MCF 10A (cell line): ENCODE results near the gene RNF25. TPM values are rescaled to one million over a fixed set of nuclear protein-coding genes. Genes with fewer than 3 reads are reported as not detected.

Source experiments
- BruUV-seq: library from RNA; stranded (reverse); fragments of 400-500 nt; replicated peaks from 2 replicates; lab custom pipeline; 2021; lab: Mats Ljungman, UMichigan
- CTCF ChIA-PET: fragments of 300-600 bp; sonication (Branson Sonifier 250); formaldehyde crosslinking; extraction: SDS; loops from one replicate; lab custom pipeline; 2021; ENCODE audit warnings: antibody characterized with exemption, inconsistent platforms; lab: Yijun Ruan, JAX
- POLR2A ChIA-PET: fragments of 300-600, 350-650 bp; sonication (Branson Sonifier 250); formaldehyde crosslinking; extraction: SDS; loops from one replicate; lab custom pipeline; 2020; ENCODE audit warnings: antibody characterized with exemption, inconsistent platforms; lab: Yijun Ruan, JAX
- DNase-seq: peaks from one replicate; pipeline ENCODE4 v3.0.0-alpha.2; 2018; ENCODE audit not compliant: unreplicated experiment
- H3K27ac Mint-ChIP-seq: one replicate; pipeline ENCODE4 v1.8.0; 2022; ENCODE audit warnings: mild to moderate bottlenecking, low read depth, mixed read lengths; ENCODE audit not compliant: unreplicated experiment
- H3K27me3 Mint-ChIP-seq: one replicate; pipeline ENCODE4 v1.8.0; 2022; ENCODE audit warnings: mixed read lengths; ENCODE audit not compliant: insufficient read depth, unreplicated experiment
- H3K36me3 Mint-ChIP-seq: one replicate; pipeline ENCODE4 v1.8.0; 2022; ENCODE audit warnings: mild to moderate bottlenecking, moderate library complexity, mixed read lengths; ENCODE audit not compliant: insufficient read depth, unreplicated experiment
- H3K4me1 Mint-ChIP-seq: one replicate; pipeline ENCODE4 v1.8.0; 2022; ENCODE audit warnings: mixed read lengths; ENCODE audit not compliant: insufficient read depth, unreplicated experiment
- H3K4me3 Mint-ChIP-seq: one replicate; pipeline ENCODE4 v1.8.0; 2022; ENCODE audit warnings: mild to moderate bottlenecking, moderate library complexity, mixed read lengths; ENCODE audit not compliant: unreplicated experiment
- H3K9me3 Mint-ChIP-seq: one replicate; pipeline ENCODE4 v1.8.0; 2022; ENCODE audit warnings: mixed read lengths; ENCODE audit not compliant: unreplicated experiment
- intact Hi-C: fragments of 100-400 bp; cut with micrococcal nuclease; formaldehyde crosslinking; loops from 2 replicates; pipeline ENCODE4 v1.14.1; 2022
- total RNA-seq: library from RNA; stranded (reverse); gene quantifications from 2 replicates; pipeline ENCODE4 v1.2.3, GENCODE V29; 2022
- TF ChIP-seq, protein P1 (sequence below): fragments of 200-600 bp; IDR thresholded peaks from one replicate; pipeline ENCODE4 v1.8.0; 2022; ENCODE audit warnings: antibody characterized with exemption, mild to moderate bottlenecking; ENCODE audit not compliant: unreplicated experiment

RNF25 gene
- total RNA-seq, 1 experiment from 2014 or later, result 60.8 TPM

DNA sequence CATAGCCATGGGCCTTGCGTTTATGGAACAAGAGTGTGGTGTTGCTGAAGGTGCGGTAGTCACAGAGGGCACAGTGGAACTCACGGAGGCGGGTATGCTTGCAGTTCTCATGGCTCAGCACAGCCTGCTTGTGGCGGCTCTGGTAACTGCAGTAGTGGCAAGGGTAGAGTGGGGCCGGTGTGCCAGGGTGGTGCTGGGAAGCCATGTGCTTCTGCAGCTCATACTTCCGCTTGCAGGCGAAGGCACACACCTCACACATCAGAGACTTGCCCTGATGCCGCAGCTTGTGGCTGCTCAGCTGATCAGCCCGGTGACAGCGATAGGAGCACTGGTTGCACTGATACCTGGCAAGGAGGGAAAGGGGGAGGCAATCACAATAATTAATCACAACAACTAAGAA lies 27.1 kb downstream of the RNF25 start:
- CTCF ChIA-PET, result interaction anchor here (0.5 to 0.9 kb wide), 2 partner anchors 55 to 103 kb away, joined by 3 read pairs; no protein-coding TSS in a partner anchor
- H3K36me3 Mint-ChIP-seq, result peaks cover 80% of the 10 kb centered on the region

DNA sequence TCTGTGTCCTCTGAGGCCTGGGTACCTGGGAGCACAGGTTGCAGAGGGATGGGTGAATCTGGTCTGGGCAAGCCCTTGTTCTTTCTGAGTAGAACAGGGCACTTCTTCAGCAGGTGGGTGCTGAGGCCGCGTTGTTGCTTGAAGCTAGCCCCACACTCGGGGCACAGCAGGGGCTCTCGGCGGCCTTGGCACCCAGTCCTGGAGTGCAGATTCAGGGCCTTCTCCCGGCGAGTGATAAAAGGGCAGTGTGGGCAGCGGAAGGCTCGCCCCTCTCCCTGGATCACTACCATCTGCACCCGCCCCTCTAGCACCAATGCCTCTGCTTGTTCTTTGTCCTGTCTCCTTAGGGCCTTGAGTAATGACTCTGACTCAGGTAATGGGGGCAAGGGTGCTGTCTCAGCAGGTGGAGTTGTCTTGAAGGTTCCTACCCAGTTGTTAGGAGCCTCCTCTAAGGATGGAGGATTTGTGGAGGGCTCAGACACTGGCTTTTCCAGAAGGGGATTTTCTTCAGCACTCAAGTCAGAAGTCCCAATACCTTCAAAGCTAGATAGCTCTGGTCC lies 28.0 kb downstream of the RNF25 start:
- ChIA-PET CTCF (interaction anchor here (0.9 to 2.0 kb wide), 4 partner anchors 15 to 104 kb away, joined by 3 to 6 read pairs (median 4); partner anchors contain the start of genes BCS1L and ZNF142), POLR2A (no interaction called here)
- Mint-ChIP-seq H3K27ac (peak overlapping the region; percentile 7), H3K9me3 (no peaks in the 10 kb centered on the region), H3K27me3 (no peaks in the 10 kb centered on the region), H3K36me3 (peaks cover 80% of the 10 kb centered on the region), H3K4me3 (no peak overlapping the region), H3K4me1 (no peaks in the 10 kb centered on the region)
- TF ChIP-seq, protein P1, sequence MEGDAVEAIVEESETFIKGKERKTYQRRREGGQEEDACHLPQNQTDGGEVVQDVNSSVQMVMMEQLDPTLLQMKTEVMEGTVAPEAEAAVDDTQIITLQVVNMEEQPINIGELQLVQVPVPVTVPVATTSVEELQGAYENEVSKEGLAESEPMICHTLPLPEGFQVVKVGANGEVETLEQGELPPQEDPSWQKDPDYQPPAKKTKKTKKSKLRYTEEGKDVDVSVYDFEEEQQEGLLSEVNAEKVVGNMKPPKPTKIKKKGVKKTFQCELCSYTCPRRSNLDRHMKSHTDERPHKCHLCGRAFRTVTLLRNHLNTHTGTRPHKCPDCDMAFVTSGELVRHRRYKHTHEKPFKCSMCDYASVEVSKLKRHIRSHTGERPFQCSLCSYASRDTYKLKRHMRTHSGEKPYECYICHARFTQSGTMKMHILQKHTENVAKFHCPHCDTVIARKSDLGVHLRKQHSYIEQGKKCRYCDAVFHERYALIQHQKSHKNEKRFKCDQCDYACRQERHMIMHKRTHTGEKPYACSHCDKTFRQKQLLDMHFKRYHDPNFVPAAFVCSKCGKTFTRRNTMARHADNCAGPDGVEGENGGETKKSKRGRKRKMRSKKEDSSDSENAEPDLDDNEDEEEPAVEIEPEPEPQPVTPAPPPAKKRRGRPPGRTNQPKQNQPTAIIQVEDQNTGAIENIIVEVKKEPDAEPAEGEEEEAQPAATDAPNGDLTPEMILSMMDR, result no peak
- DNase-seq, result no peak
- TSS peak; percentile 12 for BruUV-seq
- intact Hi-C loops, result no loop called here

More for the DNA sequence above, 27.1 kb downstream of the RNF25 start:
- Mint-ChIP-seq H3K27me3 (no peaks in the 10 kb centered on the region), H3K9me3 (no peaks in the 10 kb centered on the region), H3K27ac (peak overlapping the region; percentile 7), H3K4me1 (no peaks in the 10 kb centered on the region), H3K4me3 (no peak overlapping the region)
- TF ChIP-seq, protein P1, result no peak
- POLR2A ChIA-PET, result no interaction called here
- DNase-seq, result no peak
- intact Hi-C loops, result no loop called here
- no TSS peak for BruUV-seq

DNA sequence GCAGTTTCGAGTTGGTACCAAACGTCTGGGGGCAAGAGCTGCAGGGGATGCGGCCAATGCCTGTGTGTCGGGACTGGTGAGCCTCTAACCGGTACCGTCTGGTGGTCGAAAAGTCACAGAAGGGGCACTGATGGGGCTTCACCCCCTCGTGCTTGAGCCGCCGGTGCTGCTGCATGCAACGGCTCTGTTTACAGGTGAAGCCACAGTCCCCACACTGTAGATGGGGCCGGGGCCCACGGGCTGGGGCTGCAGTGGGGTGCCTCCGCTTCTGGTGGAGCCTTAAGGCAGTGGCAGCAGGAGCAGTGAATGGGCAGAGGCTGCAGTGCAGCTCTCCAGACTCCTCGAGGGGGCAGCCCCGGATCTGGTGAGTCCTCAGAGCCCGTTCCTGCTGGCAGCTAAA lies 29.0 kb downstream of the RNF25 start:
- no TSS peak for BruUV-seq
- ChIA-PET CTCF (interaction anchor here (1.2 to 2.0 kb wide), 3 partner anchors 14 to 45 kb away, joined by 4 to 6 read pairs (median 4); partner anchors contain the start of genes BCS1L and ZNF142), POLR2A (no interaction called here)
- no peak overlapping the region for H3K4me3 Mint-ChIP-seq
- peaks cover 80% of the 10 kb centered on the region for H3K36me3 Mint-ChIP-seq
- H3K4me1 Mint-ChIP-seq, result no peaks in the 10 kb centered on the region
- H3K27me3 Mint-ChIP-seq, result no peaks in the 10 kb centered on the region
- DNase-seq, result no peak
- H3K27ac Mint-ChIP-seq, result no peak overlapping the region
- intact Hi-C loops, result no loop called here
- no peaks in the 10 kb centered on the region for H3K9me3 Mint-ChIP-seq
- TF ChIP-seq, protein P1, result no peak

DNA sequence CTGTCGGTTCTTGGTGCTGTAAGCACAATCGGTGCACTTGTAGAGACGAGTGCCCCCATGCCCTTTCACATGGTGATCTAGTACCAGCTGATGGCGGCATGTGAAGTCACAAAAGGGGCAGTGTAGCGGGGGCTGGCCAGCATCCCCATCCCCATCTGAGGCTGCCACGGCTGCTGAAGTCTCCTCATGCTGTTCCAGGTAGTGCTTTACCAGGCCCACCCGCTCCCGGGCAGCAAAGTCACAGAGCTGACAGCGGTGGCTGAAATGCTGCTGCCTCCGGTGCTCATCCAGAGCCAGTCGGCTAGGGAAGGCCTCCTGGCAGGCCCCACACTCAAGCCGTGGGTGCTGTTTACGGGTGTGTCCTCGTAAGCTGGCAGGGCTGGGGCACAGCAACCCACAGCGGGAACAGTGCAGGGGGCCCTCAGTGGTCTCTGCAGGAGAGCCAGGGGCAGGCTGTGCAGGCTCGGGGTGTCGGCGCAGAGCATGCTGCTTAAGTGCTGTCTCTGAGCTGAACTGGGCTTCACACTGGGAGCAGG lies 29.6 kb downstream of the RNF25 start:
- no peak overlapping the region for H3K27ac Mint-ChIP-seq
- CTCF ChIA-PET, result interaction anchor here (0.6 to 2.0 kb wide), 3 partner anchors 8 to 699 kb away, joined by 3 to 6 read pairs (median 3); no protein-coding TSS in a partner anchor
- DNase-seq, result no peak
- intact Hi-C loops, result no loop called here
- peaks cover 79% of the 10 kb centered on the region for H3K36me3 Mint-ChIP-seq
- no peaks in the 10 kb centered on the region for H3K4me1 Mint-ChIP-seq
- H3K27me3 Mint-ChIP-seq, result no peaks in the 10 kb centered on the region
- BruUV-seq, result no TSS peak
- H3K9me3 Mint-ChIP-seq, result no peaks in the 10 kb centered on the region
- H3K4me3 Mint-ChIP-seq, result no peak overlapping the region
- POLR2A ChIA-PET, result no interaction called here
- TF ChIP-seq, protein P1, result no peak
